A549 (cell line): Measurements from ENCODE around the gene RPL37A.
A peak's percentile ranks its signal among the peaks of the same experiment; 100 is the strongest.

ENCODE experiments used
- POLR2A ChIP-seq: IDR thresholded peaks from 2 replicates; pipeline ENCODE4 v1.6.1; 2012; ENCODE audit warnings: mild to moderate bottlenecking, low read length
- TF ChIP-seq, protein P1 (sequence below): fragments of >200 bp; sonication (Bioruptor Twin); formaldehyde crosslinking; IDR thresholded peaks from 3 replicates; pipeline ENCODE4 v1.5.1; 2016
- TF ChIP-seq, protein P2 (sequence below): fragments of 450-650 bp; IDR thresholded peaks from 2 replicates; pipeline ENCODE4 v1.6.1; 2014; ENCODE audit warnings: antibody characterized with exemption

GRCh38 chr2:216519154-216519762 is 20.6 kb downstream of the RPL37A start:
- TF ChIP-seq, protein P1, sequence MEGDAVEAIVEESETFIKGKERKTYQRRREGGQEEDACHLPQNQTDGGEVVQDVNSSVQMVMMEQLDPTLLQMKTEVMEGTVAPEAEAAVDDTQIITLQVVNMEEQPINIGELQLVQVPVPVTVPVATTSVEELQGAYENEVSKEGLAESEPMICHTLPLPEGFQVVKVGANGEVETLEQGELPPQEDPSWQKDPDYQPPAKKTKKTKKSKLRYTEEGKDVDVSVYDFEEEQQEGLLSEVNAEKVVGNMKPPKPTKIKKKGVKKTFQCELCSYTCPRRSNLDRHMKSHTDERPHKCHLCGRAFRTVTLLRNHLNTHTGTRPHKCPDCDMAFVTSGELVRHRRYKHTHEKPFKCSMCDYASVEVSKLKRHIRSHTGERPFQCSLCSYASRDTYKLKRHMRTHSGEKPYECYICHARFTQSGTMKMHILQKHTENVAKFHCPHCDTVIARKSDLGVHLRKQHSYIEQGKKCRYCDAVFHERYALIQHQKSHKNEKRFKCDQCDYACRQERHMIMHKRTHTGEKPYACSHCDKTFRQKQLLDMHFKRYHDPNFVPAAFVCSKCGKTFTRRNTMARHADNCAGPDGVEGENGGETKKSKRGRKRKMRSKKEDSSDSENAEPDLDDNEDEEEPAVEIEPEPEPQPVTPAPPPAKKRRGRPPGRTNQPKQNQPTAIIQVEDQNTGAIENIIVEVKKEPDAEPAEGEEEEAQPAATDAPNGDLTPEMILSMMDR, result peak; percentile 82
- TF ChIP-seq, protein P2, sequence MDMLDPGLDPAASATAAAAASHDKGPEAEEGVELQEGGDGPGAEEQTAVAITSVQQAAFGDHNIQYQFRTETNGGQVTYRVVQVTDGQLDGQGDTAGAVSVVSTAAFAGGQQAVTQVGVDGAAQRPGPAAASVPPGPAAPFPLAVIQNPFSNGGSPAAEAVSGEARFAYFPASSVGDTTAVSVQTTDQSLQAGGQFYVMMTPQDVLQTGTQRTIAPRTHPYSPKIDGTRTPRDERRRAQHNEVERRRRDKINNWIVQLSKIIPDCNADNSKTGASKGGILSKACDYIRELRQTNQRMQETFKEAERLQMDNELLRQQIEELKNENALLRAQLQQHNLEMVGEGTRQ, result no peak
- TF ChIP-seq POLR2A, result no peak
